Upper lobe of right lung (tissue), 1 donor: Measurements from ENCODE around the gene CCNDBP1. TPM values are rescaled to one million over a fixed set of nuclear protein-coding genes. Genes with fewer than 3 reads are reported as not detected.

ENCODE experiments used
- ATAC-seq: fragments of 200-7000 bp; cut with Tn5 transposase; one replicate; pipeline ENCODE4 v1.9.1; 2020; ENCODE audit warnings: mild to moderate bottlenecking, moderate library complexity
- DNase-seq: peaks from one replicate; pipeline ENCODE4 v3.0.0-alpha.2; 2020
- H3K27ac ChIP-seq: fragments of 200-600 bp; one replicate; pipeline ENCODE4 v1.8.0; 2022
- H3K27me3 ChIP-seq: fragments of 200-600 bp; one replicate; pipeline ENCODE4 v1.8.0; 2022; ENCODE audit warnings: mild to moderate bottlenecking
- H3K36me3 ChIP-seq: fragments of 200-600 bp; one replicate; pipeline ENCODE4 v1.8.0; 2022
- H3K4me1 ChIP-seq: fragments of 200-600 bp; one replicate; pipeline ENCODE4 v1.8.0; 2022
- H3K4me3 ChIP-seq: fragments of 200-600 bp; one replicate; pipeline ENCODE4 v1.8.0; 2022; ENCODE audit warnings: mild to moderate bottlenecking
- H3K9me3 ChIP-seq: fragments of 200-600 bp; one replicate; pipeline ENCODE4 v1.8.0; 2022
- intact Hi-C: fragments of 100-400 bp; cut with DNase I; formaldehyde crosslinking; loops from one replicate; pipeline ENCODE4 v1.11.0; 2022
- total RNA-seq: library from RNA; stranded (reverse); fragmentation: NEBNext Ultra II Directional; extraction: Animal tissue kit (Norgen Biotek cat#: 25700); gene quantifications from one replicate; pipeline ENCODE4 v1.2.1, GENCODE V29; 2021
- TF ChIP-seq, protein P1 (sequence below): fragments of 200-600 bp; IDR thresholded peaks from one replicate; pipeline ENCODE4 v1.8.0; 2022; ENCODE audit warnings: antibody characterized with exemption
- donor health status: DM: no; HTN: yes; CAD: no; lungs with severe emphysema.

CCNDBP1 gene
- total RNA-seq, 1 donor from 2014 or later = 57.9 TPM

DNA sequence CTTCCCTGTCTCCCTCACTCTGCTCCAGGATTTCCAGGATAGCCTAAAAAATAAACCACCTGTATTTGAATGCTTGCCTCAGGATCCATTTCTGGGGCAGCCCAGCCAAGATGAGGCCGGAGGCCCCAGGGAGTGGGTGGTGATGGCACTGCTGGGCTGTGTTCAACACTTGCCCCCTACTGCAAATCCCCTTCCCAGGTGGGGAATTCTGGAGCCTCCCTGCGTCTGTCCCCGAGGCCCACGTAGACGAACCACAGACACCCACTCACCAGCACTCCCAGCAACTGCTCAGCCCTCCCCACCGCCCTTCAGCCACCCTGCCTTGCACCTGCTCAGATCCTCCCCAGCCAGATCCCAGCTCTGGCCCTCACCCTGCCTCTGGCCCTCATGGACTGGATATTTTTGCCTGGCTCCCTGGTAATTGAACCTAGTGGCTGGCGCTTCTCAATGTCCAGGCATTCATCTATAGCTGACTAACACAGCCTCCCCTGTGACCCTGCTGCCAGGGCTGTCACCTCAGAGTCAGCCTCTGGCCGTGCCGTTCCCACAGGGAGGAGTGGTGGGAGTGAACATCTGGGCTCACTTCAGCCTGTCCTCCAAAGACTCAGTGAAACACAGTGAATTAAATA, 52.8 kb downstream of the CCNDBP1 start:
- intact Hi-C loops = no loop called here
- DNase-seq (no peak), ATAC-seq (no peak)
- no peaks in the 10 kb centered on the region for H3K4me1 ChIP-seq
- no peaks in the 10 kb centered on the region for H3K36me3 ChIP-seq
- no peaks in the 10 kb centered on the region for H3K9me3 ChIP-seq
- no peak overlapping the region for H3K4me3 ChIP-seq
- no peak overlapping the region for H3K27ac ChIP-seq
- TF ChIP-seq, protein P1, sequence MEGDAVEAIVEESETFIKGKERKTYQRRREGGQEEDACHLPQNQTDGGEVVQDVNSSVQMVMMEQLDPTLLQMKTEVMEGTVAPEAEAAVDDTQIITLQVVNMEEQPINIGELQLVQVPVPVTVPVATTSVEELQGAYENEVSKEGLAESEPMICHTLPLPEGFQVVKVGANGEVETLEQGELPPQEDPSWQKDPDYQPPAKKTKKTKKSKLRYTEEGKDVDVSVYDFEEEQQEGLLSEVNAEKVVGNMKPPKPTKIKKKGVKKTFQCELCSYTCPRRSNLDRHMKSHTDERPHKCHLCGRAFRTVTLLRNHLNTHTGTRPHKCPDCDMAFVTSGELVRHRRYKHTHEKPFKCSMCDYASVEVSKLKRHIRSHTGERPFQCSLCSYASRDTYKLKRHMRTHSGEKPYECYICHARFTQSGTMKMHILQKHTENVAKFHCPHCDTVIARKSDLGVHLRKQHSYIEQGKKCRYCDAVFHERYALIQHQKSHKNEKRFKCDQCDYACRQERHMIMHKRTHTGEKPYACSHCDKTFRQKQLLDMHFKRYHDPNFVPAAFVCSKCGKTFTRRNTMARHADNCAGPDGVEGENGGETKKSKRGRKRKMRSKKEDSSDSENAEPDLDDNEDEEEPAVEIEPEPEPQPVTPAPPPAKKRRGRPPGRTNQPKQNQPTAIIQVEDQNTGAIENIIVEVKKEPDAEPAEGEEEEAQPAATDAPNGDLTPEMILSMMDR = no peak
- H3K27me3 ChIP-seq = no peaks in the 10 kb centered on the region

DNA sequence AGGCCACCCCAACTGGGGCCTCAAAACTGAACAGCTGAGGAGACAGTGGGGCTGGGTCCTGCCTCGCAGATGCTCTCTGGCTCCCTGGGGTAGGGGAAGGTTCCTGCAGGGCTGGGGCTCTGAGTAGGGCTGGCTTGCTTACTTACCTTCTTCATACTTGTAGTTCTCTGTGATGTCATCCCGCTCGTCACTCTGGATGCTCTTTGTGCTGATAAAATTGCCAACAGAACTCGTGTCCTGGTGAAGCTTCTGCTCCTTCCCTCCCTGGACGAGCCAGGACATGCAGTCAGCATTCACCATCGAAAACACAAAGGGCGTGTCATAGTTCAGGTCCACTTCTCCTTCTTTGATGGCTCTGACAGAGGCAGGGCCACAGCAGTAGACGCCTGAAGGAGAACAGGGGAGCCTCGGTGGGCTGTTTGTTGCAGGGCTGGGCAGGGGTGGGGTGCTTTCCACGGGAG, 53.5 kb downstream of the CCNDBP1 start:
- no peak overlapping the region for H3K27ac ChIP-seq
- H3K9me3 ChIP-seq = no peaks in the 10 kb centered on the region
- no peaks in the 10 kb centered on the region for H3K36me3 ChIP-seq
- H3K4me3 ChIP-seq = no peak overlapping the region
- no peaks in the 10 kb centered on the region for H3K4me1 ChIP-seq
- intact Hi-C loops = no loop called here
- no peaks in the 10 kb centered on the region for H3K27me3 ChIP-seq
- TF ChIP-seq, protein P1 = no peak
- no peak for DNase-seq
- ATAC-seq = peak; percentile 41

DNA sequence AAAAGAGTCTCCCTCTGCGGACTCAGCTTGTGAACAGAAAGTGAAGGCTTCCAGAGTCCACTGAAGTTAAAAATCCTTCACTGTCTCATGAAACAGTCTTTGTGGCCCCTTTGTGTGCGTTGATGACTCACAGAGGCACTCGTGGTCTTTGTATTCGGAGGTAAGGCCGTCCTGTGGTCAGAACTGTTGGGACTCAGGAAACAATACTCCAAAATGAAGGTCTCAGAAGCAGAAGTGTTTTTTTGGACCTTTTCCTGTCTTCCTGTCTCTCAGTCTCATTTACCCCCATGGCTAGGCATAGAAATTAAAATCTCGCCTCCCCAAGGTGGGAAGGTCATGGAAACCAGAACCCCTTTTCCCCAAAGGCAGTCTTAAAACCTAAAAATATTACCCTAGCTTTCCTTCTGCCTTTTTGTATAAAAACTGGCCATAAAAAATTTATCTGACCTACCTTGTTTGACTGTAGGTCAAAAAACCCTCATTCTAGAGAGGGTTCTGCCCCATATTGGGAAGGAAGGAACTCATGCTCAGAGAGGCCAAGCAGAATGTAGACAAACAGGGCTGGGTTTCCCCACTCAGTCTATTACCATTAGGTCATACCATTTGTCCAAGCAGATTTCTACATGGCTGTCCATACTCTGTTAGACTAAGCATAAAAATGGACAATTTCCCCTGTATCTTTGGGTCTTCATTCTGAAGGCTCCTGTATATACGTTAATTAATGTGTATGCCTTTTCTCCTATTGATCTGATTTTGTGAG, 54.7 kb downstream of the CCNDBP1 start:
- TF ChIP-seq, protein P1 = no peak
- Histone ChIP-seq H3K27me3 (no peaks in the 10 kb centered on the region), H3K36me3 (no peaks in the 10 kb centered on the region), H3K4me3 (no peak overlapping the region), H3K4me1 (no peaks in the 10 kb centered on the region), H3K9me3 (no peaks in the 10 kb centered on the region), H3K27ac (no peak overlapping the region)
- ATAC-seq = no peak
- DNase-seq = no peak
- intact Hi-C loops = no loop called here

DNA sequence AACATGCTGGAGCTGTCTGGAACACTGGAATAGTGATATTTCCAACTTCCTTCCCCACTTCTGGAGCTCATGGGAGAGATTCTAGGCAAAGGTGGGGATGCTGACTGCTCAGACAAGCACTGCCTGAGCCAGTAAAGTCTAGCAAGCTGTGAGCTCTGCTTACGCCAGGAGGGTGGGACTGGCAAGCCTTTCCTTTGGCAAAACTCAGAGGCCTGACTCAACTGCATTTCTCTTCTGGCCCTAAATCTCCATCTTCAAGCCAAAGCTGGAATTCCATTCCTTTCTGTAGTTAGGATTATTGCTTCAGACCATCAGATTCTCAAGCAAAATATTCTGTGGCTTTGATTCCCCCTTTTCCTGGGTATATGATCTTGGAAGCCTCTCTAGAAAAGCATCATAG, 55.9 kb downstream of the CCNDBP1 start:
- DNase-seq = no peak

DNA sequence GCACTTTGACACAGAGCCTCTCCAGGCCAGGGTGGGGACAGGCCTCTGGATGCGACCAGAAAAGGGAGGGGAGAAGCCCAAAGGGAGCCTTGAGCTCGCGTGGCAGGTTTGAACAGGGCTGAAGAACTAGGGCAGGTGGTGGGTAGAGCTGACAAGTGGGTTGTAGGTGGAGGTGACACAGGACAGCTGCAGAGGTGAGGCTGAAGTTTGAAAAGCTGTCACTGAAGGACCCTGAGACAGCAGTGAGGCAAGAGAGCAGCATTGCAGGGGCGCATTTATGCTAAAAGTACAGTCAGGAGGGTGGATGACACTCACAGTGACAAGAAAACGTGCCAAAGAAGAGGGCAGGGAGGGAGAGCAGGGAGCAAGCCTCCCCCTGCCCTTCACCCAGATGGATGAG, 57.4 kb downstream of the CCNDBP1 start:
- H3K9me3 ChIP-seq = no peaks in the 10 kb centered on the region
- no peak overlapping the region for H3K4me3 ChIP-seq
- H3K36me3 ChIP-seq = no peaks in the 10 kb centered on the region
- ATAC-seq (no peak), DNase-seq (no peak)
- intact Hi-C loops = no loop called here
- H3K27me3 ChIP-seq = no peaks in the 10 kb centered on the region
- H3K4me1 ChIP-seq = no peaks in the 10 kb centered on the region
- H3K27ac ChIP-seq = no peak overlapping the region
- TF ChIP-seq, protein P1 = no peak

More for the DNA sequence above, 55.9 kb downstream of the CCNDBP1 start:
- no peak overlapping the region for H3K4me3 ChIP-seq
- intact Hi-C loops = no loop called here
- H3K27ac ChIP-seq = no peak overlapping the region
- no peaks in the 10 kb centered on the region for H3K9me3 ChIP-seq
- no peaks in the 10 kb centered on the region for H3K4me1 ChIP-seq
- ATAC-seq = peak; percentile 48
- no peaks in the 10 kb centered on the region for H3K27me3 ChIP-seq
- no peaks in the 10 kb centered on the region for H3K36me3 ChIP-seq
- TF ChIP-seq, protein P1 = no peak
